Measurements from ENCODE around the gene TCN1.
"Not testable (repeated sequence)": the region's sequence is repeated elsewhere in the genome, so short reads cannot be mapped to it uniquely, and the experiment has no call there.

The TCN1 gene

DNA sequence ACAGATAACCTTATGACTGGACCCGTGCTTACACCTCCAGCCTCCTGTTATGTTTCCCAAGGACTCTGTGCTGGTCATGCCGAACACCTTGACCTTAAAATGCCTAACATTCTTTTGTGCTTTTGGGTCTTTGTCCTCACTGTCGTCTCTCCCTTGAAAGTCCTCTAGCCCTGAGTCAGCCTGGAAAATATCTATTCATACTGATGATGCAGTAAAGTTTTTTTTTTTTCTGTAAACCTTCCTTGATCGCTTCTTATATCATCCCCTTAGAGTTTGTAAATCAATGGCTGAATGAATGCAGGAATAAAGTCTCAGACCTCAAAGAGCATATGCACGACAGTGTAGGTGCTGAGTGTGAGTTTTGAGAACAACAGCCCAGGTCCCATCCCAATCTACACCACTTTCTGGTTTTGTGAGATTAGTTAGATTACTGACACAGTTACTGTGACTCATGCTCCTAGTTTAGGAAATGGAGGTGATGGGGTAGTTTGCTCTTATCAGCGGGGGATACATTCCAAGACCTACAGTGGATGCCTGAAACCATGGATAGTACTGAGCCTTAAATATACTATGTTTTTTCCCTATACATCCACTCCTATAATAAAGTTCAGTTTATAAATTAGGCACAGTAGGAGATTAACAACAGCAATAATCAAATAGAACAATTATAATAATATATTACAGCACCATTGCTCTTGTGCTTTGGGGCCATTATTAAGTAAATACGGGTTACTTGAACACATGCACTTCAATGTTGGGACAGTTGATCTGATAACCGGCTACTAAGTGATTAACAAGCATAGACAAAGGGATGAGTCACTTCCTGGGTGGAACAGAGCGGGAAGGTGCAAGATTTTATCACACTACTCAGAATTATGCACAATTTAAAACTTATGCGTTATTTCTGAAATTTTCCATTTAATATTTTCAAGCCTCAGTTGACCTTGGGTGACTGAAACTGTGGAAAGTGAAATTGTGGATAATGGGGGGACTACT, 8.6 kb downstream of the TCN1 start:
- FAIRE-seq (no peak), DNase-seq (ENCODE audit: insufficient read length, low spot score) (no peak)

DNA sequence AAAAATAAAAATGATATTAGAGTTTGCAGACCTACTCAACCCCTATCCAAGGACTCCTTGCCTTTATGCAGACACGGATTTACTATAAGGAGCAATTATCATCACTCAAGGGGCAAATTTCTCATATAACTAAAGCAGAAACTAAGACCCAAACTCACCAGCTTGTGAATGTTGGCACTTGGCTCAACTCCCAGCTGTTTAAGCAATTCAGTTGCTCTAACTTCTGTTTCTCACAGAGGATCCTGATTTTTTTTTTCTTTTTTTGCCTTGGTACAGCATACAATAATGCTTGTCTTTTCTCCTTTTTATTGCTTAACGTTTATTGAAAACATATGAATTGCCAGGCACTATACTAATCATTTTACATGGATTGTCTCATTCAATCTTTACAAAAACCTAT, 11.4 kb downstream of the TCN1 start:
- no peak for FAIRE-seq
- DNase-seq (ENCODE audit: insufficient read length, low spot score) = no peak

DNA sequence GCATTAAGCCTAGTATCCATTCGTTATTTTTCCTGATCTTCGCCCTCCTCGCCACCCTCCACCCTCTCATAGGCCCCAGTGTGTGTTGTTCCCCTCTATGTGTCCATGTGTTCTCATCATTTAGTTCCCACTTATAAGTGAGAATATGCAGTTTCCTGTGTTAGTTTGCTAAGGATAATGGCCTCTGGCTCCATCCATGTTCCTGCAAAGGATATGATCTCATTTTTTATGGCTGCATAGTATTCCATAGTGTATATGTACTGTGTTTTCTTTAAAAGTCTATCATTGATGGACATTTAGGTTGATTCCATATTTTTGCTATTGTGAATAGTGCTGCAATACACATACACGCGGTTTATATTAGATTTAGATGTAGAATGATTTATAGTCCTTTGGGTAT, 14.9 kb downstream of the TCN1 start:
- not testable (repeated sequence) for DNase-seq (ENCODE audit: insufficient read length, low spot score); FAIRE-seq

DNA sequence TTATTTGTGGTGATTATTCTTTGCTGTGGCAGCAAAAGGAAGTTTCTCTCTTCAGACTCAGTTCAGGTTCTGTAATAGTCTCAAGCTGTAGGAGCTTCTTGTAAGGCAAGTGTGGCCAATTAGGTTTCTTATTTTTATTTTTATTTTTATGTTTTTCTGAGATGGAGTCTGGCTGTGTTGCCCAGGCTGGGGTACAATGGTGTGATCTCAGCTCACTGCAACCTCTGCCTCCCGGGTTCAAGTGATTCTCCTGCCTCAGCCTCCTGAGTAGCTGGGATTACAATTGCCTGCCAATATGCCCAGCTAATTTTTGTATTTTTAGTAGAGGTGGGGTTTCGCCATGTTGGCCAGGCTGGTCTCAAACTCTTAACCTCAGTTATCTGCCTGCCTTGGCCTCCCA, 16.7 kb downstream of the TCN1 start:
- not testable (repeated sequence) for FAIRE-seq; DNase-seq (ENCODE audit: insufficient read length, low spot score)

DNA sequence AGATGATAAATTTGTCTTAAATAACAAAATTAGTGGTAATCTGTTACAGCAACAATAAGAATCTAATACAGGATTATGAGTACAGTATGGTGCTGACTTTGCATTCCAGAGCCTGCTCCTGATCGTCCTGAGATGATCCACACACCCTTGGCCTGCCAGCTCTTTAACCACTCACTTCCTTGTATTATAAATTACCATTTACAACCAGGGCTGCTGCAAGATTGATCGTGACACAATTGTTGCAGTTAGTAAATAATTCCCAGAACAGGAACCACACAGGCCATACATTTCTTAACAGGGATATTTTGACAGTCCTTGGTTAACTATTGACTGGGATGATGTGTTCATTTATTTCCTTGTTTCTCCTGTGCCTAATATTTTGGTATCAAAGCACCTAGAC, 17.2 kb downstream of the TCN1 start:
- peak; percentile 52 for FAIRE-seq
- DNase-seq (ENCODE audit: insufficient read length, low spot score) = no peak

DNA sequence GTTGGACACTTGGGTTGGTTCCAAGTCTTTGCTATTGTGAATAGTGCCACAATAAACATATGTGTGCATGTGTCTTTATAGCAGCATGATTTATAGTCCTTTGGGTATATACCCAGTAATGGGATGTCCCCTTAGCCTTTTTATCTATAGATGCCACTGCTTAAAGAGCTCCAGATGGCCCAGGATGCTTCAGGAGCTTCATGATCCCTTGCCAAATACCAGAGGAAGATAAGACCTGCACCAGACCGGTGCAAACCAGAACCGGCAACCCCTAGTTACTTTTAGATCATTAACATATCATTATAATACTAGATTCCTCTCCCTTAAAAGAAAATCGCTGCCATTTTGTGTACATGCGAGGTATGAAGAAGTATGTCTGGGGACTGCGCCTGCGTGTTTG, 17.8 kb downstream of the TCN1 start:
- FAIRE-seq = not testable (repeated sequence)

DNA sequence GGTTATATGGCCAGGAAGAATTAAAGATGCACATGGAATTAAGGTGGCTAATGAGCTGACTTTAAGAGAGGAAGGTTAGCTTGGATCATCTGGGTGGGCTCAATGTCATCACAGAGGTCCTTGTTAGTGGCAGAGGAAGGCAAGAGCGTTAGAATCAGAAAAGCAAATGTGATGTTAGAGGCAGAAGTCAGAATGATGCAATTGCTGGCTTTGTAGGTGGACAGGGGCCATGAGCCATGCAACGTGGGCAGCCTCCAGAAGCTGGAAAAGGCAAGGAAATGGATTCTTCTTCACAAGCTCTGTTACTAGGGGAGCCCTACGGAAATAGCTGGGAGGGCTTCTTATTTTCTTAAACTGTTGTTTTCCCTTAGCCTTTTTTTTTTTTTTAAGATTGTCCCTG, 18.7 kb downstream of the TCN1 start:
- FAIRE-seq (no peak), DNase-seq (ENCODE audit: insufficient read length, low spot score) (no peak)

More for the DNA sequence above, 17.8 kb downstream of the TCN1 start:
- DNase-seq (ENCODE audit: insufficient read length, low spot score) = not testable (repeated sequence)

DNA sequence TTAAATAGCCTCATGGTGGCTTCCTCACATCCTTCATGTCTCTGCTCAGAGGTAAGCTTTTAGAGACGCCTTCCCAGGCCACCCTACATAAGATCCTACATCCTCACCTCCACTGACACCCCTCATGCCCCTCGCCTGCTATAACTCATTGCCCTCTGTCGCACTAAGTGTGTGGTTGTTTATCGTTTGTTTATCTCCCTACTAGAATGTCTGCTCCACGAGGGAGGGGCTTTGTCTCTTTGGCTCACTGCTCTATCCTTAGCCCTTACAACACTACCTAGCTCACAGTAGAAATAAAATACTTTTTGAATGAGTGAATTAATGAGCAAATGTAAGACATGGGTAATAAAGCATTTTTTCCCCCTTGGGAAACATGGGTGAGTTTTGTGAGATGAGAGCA, 19.7 kb downstream of the TCN1 start:
- no peak for FAIRE-seq
- DNase-seq (ENCODE audit: insufficient read length, low spot score) = no peak

DNA sequence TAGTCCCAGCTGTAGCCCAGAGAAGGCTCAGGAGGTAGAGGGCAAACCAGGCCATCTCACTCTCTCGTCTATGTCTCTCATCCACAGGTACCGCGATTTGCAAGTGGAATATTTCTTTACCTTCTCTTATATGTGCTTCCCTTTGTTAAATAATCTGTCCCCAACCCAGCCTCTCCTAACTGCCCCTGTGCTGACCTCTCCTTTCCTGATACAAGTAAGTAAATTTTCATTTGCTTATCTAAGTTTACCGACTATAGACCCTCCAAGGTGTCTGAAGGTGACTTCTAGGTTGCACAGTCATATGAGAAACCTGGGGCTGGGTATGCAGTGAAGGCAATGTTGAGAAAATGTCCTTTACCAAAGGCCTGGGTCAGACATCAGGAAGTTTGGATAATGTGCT, 20.9 kb downstream of the TCN1 start, which contains the start of gene CBLIF:
Gene CBLIF, minus strand, starts transcription at position 101 of the 400 bp plus-strand sequence. Its CDS starts 46 bp downstream, at position 55.
- FAIRE-seq (no peak), DNase-seq (ENCODE audit: insufficient read length, low spot score) (no peak)

DNA sequence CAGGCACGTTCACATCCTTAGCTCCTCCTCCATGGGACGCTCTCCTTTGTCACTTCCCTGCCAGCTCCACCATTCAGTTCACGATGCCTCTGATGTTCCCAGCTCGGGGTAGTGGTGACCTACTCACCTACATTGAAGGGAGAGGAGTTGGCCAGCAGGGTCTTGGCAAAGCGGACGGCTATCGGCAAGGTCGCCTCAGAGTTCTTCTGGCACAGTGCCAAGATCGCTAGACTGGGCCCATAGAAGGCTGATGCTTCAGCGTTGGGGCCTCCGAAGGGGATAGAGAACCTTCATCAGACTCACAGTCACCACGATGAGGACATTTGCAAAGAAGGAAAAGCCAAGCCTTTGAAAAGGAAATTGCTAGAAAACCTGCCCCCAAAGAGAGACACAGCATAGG, 24.0 kb downstream of the TCN1 start:
- FAIRE-seq = no peak
- no peak for DNase-seq (ENCODE audit: insufficient read length, low spot score)

DNA sequence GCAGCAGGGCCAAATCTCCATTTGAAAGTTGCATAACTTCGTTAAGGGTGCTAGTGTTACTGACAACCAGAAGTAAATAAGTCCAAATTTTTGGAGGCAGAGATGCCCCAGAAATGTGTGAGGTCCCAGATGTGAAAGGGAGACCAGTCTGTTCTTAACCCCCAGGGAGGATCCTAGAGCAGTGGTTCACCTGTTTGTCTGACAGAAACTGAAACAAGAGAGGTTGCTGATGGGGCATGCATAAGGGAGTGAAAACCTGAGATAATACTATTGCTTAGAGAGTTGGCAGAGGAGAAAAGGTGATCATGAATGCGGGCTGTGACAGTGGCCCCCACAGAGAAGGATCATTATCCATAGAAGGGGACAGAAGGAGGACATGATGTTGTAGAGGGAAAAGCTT, 24.8 kb downstream of the TCN1 start:
- peak; percentile 56 for FAIRE-seq
- DNase-seq (ENCODE audit: insufficient read length, low spot score) = peak; percentile 29

DNA sequence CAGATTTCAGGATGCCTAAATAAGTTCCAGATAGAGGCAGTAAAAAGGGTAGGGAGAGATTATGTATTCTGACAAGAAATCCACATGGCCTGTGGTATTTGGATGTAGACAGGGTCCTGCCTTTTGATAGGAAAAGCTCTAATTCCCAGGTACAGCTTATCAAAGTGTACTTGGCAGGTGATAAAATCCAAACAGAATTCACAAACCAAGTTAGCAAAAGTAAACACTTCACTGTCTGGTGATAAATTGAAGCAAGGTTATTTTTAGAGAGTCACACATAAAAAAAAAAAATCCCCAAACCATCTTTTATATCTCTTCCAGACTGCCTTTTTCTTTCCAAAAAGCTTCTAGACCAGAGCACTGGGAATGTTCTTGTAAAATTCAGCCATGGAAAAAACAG, 26.7 kb downstream of the TCN1 start:
- no peak for DNase-seq (ENCODE audit: insufficient read length, low spot score)
- no peak for FAIRE-seq

DNA sequence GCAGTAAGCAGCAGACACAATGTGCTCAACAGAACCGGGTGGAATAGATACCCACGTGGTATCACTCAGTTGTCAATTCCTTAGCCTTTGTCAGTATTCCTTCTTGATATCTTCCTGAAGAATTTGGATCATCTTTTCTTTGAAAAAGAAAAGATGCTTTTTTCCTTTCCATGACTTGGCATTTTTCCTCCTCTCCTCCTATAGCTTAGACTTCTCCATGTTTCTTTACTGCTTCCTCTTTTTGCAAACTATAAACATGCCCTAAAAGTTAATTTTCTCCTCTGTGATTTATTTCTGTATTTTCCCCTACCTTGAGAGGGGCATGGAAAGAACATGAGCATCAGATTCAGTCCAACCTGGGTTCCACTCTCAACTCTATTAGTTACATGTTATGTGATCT, 32.7 kb downstream of the TCN1 start:
- DNase-seq (ENCODE audit: insufficient read length, low spot score) (no peak), FAIRE-seq (no peak)

DNA sequence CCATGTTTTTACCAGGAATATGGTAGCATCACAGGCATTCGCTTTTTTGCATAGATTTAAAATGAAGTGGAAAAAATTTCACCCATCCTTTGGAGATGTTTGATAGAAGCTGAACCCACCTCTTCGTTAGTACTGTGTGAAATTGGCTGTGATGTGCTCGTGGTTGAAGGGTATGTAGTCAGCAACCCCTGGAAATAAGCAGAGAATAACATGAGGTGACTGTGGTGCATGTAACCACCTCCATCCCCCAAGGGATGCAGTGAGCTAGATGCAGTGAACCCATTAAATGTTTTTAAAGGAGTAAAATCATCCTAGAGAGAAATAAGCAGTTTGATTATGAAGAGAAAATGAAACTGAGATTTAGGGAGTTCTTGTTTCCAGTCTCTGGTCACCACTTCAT, 36.9 kb downstream of the TCN1 start:
- no peak for FAIRE-seq
- no peak for DNase-seq (ENCODE audit: insufficient read length, low spot score)

DNA sequence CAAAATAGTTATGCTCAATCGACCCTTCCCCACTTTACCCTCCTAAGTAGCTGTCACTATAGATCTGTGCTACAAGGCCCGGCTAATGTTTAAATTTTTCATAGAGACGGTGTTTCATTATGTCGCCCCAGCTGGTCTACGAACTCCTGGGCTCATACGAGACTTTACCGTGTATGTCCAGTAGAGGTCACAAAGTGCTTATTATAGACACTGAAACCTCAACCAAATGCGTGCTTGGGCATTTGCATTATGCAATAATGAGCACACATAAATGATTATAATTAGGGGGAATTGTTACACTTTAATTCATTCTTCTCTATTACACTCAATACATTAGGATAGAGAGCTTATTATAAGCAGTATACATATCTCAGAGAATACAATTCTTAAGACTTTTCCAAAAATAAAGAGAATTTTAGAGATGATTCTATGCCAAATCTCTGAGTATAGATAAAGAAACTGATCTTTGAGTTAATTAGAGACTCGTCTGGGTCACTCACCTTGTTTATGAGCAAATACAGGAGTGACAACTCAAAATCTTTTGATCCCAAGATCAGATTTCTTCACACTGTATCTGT, 43.2 kb downstream of the TCN1 start:
- FAIRE-seq = peak; percentile 81
- no peak for DNase-seq (ENCODE audit: insufficient read length, low spot score)

DNA sequence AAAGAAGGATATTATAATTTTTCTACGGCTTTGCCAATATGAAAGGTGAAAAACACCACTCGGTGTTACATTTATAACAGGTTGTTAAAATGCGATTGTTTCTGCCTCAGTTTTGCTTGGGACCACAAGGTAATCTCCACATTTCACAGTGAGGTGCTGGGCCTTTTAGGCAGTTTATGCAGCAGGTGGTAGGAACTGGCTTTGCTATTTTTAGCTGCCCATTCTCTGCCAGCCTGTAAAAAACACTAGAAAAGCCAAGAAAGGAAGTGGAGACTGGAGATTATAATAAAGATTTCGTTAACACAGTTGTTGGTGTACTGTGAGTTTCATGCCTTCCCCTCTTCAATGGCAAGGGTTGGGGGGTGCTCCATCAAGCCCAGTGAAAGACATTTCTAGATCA, 47.7 kb downstream of the TCN1 start:
- DNase-seq (ENCODE audit: insufficient read length, low spot score) (no peak), FAIRE-seq (peak; percentile 64)

DNA sequence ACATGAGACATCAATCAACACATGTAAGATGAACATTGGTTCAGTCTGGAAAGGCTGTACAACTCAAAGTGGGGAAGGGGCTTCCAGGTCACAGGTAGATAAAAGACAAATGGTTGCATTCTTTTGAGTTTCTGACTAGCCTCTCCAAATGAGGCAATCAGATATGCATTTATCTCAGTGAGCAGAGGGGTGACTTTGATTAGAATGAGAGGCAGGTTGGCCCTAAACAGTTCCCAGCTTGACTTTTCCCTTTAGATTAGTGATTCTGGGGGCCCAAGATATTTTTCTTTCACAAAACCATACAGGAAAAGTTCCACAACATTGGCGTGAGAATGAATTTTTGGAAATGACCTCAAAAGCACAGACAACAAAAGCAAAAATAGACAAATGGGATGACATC, 49.9 kb downstream of the TCN1 start:
- not testable (repeated sequence) for FAIRE-seq; DNase-seq (ENCODE audit: insufficient read length, low spot score)

DNA sequence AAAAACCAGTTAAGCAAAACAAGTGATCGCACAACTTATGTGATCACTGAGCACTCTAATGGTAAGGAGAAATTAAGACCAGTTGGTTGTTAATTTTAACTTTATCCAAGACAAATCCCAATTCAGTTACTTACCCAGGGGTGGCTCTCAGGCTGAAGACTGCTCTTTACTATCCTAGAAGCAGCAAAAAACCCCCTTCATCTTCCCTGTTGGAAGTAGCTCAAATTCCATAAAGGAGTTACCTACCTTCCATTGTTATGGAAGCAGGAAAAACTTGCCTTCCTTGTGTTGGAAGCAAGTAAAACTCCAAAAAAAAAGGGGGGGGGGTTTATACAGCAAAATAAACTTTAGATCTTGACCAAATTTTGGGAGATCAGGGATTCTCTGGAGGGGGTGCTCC, 50.5 kb downstream of the TCN1 start:
- FAIRE-seq (no peak), DNase-seq (ENCODE audit: insufficient read length, low spot score) (no peak)

DNA sequence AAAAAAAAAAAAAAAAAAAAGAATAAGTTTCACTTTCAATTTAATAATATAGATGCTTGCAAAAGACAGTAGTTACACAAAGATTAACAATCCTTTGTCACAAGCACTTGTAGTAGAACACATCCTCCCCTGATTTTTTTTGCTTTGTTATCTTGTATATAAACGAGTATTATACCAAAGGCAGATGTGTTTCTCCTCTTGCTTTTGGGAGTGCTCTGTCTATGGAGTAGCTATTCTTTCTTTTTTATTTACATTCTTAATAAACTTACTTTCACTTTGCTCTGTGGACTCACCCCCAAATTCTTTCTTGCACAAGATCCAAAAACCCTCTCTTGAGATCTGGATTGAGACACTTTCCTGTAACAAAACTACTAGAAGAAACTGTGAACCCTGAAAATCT, 52.3 kb downstream of the TCN1 start:
- no peak for DNase-seq (ENCODE audit: insufficient read length, low spot score)
- FAIRE-seq = no peak

DNA sequence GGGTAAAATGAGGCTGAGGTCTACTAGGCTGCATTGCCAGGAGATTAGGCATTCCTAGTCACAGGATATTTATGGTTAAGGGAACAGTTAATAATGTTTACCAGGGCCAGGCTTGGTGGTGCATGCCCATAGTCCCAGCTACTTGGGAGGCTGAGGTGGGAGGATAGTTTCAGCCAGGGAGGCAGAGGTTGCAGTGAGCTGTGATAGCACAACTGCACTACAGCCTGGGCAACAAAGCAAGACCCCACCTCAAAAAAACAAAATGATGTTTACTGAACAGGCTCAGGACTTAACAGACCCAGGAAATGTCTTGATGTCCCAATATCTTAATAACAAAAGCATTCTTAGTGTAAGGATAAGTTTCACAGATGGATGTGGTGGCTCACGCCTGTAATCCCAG, 52.9 kb downstream of the TCN1 start:
- no peak for DNase-seq (ENCODE audit: insufficient read length, low spot score)
- FAIRE-seq = no peak

DNA sequence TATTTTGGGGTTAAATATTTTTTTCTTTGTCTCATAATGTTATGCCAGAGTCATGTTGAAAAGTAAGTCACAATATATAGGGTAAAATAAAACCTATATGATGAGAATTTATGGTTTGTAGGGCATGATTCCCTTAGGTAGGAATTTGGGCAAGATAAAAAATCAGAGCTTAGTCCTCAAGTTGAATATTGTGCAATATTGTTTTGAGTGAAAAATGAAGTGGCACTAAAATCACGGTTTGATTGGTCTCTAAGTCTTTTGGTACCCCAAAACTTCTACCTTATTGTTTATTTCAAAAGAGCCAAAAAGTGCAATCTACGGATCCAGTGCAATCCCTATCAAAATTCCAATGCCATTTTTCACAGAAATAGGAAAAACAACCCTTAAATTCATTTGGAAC, 54.1 kb downstream of the TCN1 start:
- DNase-seq (ENCODE audit: insufficient read length, low spot score) (no peak), FAIRE-seq (no peak)

DNA sequence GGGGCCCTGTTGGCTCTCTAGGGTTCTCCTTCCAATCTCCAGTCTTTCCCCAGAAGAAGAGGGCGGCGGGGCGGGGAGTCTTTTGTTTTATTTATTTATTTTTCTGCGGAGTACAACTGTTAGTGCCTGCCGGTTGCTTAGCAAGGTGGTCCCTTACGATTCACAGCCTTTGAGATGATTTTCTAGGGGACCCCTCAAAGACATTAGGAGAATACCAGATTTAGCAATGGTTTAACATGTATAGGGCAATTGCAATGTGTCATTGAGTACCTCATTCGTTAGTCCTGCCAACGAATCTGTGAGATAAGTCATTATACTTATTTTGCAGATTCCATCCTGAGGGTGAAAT, 55.4 kb downstream of the TCN1 start:
- DNase-seq (ENCODE audit: insufficient read length, low spot score) = no peak
- no peak for FAIRE-seq

Measured in GM19239 (cell line).